Esophagus squamous epithelium (tissue), 4 donors: Measurements from ENCODE around the gene NUDT1.

Source experiments
- CTCF ChIP-seq, 6 experiments: fragments of 450-650 bp in 4 of 6; fragments of 200-600 bp in 2 of 6; sonication (generic) in 2 of 6; IDR thresholded peaks; one replicate each; pipeline ENCODE4 v1.5.1; 2016 to 2019; ENCODE audit warnings: antibody characterized with exemption in 6 of 6, mild to moderate bottlenecking in 4 of 6, moderate library complexity in 4 of 6
- POLR2A ChIP-seq, 4 donors: fragments of 450-650 bp; IDR thresholded peaks; one replicate each; pipeline ENCODE4 v1.6.1; 2017; ENCODE audit warnings: antibody characterized with exemption in 4 of 4, mild to moderate bottlenecking in 4 of 4, moderate library complexity in 3 of 4

- no peak for TF ChIP-seq POLR2A (IDR thresholded peaks at IDR 0.05)
- no peak for TF ChIP-seq CTCF (IDR thresholded peaks at IDR 0.05)
These were observed 54.8 kb downstream of the NUDT1 start for GRCh38 chr7:2296832-2297231.
